Esophagus (tissue), 2 donors: Measurements from ENCODE around the gene SUPT5H. TPM values are rescaled to one million over a fixed set of nuclear protein-coding genes. Genes with fewer than 3 reads are reported as not detected.

ENCODE experiments used
- H3K27ac ChIP-seq, 2 donors: one replicate each; pipeline ENCODE4 v1.5.1; 2013; ENCODE audit warnings: low read depth in 2 of 2, mild to moderate bottlenecking in 2 of 2, inconsistent platforms in 1 of 2, low read length in 1 of 2, moderate library complexity in 1 of 2
- H3K27me3 ChIP-seq, 2 donors: one replicate each; pipeline ENCODE4 v1.6.1; 2013; ENCODE audit warnings: low read length in 2 of 2, control low read depth in 1 of 2, mild to moderate bottlenecking in 1 of 2; ENCODE audit not compliant: insufficient read depth in 2 of 2, control insufficient read depth in 1 of 2
- H3K36me3 ChIP-seq, 2 donors: one replicate each; pipeline ENCODE4 v1.6.1; 2013; ENCODE audit warnings: low read length in 1 of 2; ENCODE audit not compliant: control insufficient read depth in 2 of 2, insufficient read depth in 2 of 2
- H3K4me1 ChIP-seq, 2 donors: one replicate each; pipeline ENCODE4 v1.6.1; 2013; ENCODE audit warnings: low read length in 1 of 2; ENCODE audit not compliant: control insufficient read depth in 2 of 2, insufficient read depth in 2 of 2
- H3K4me3 ChIP-seq, 2 donors: one replicate each; pipeline ENCODE4 v1.5.1; 2013; ENCODE audit warnings: low read length in 2 of 2, mild to moderate bottlenecking in 2 of 2, low read depth in 1 of 2, moderate library complexity in 1 of 2
- H3K9me3 ChIP-seq, 2 donors: one replicate each; pipeline ENCODE4 v1.6.1; 2013; ENCODE audit warnings: mild to moderate bottlenecking in 2 of 2, low read depth in 1 of 2, low read length in 1 of 2, moderate library complexity in 1 of 2; ENCODE audit not compliant: control insufficient read depth in 2 of 2, insufficient read depth in 1 of 2
- WGBS, 2 donors: extraction: QIAGEN DNeasy Blood & Tissue Kit; methylation state at CpG; one replicate each; pipeline ENCODE4 v1.1.7; 2013; 5-methylcytosine and 5-hydroxymethylcytosine counted together
- polyA plus RNA-seq, 2 donors: library from polyadenylated mRNA; stranded (reverse); fragments of 200-250 nt; gene quantifications; one replicate each; pipeline ENCODE4 v1.2.3, GENCODE V29; 2013
- donor health status: healthy with polysubstance abuse.
- donor health status: Bipolar disorder and iron deficiency.

Gene SUPT5H
- polyA plus RNA-seq, 2 donors = 51.5 to 90.2 TPM

- WGBS, 2 donors = 1 to 5% methylated on average over 43 of the region's 43 CpGs
- Histone ChIP-seq H3K4me1 (peaks cover 2 to 17% of the 10 kb centered on the region in 2 donors), H3K4me3 (peak overlapping the region; percentile 43 to 47)
Observed at GRCh38 chr19:39403331-39404312, 41.8 kb upstream of the SUPT5H start.

DNA sequence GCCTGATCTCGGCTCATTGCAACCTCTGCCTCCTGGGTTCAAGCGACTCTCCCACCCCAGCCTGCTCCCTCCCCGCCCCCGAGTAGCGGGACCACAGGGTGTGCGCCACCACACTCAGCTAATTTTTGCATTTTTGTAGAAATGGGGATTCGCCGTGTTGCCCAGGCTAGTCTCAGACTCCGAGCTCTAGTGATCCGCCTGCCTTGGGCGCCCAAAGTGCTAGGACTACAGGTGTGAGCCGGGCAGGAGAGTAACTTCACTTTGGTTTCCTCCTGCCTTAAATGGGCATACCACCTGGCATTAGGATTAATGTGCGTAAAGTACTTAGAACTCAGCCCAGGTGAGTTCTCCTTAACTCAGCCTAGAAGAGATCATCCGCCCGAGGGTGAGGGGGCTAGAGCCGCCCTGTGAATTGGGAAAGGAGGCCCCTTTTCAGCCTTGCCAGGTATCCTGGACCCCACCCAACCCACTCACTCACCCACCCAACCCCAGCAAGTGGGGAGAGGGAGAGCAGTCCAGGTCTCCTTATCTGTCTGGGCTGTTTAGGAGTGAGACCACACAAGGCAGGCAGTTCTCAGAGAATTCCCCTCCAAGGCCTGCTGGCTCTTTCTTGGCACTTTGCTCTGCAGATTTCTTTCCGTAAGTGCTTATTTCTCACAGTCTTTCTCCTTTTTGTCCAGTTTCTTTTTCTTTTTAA, 40.0 kb upstream of the SUPT5H start:
- peak overlapping the region; percentile 99 to 100 for H3K27ac ChIP-seq
- H3K4me1 ChIP-seq = peaks cover 0 to 13% of the 10 kb centered on the region in 2 donors
- WGBS, 2 donors = 82 to 88% methylated on average over 17 of the region's 17 CpGs
- no peaks in the 10 kb centered on the region for H3K9me3 ChIP-seq
- H3K27me3 ChIP-seq = no peaks in the 10 kb centered on the region
- H3K36me3 ChIP-seq = peaks cover 7 to 11% of the 10 kb centered on the region in 2 donors
- H3K4me3 ChIP-seq = peak overlapping the region; percentile 15 to 94

More at GRCh38 chr19:39403331-39404312, 41.8 kb upstream of the SUPT5H start:
- Histone ChIP-seq H3K36me3 (peaks cover 7 to 14% of the 10 kb centered on the region in 2 donors), H3K27ac (peak overlapping the region; percentile 97 to 100), H3K9me3 (no peaks in the 10 kb centered on the region), H3K27me3 (no peaks in the 10 kb centered on the region)

- 9 to 10% methylated on average over 22 of the region's 22 CpGs for WGBS, 2 donors
- no peaks in the 10 kb centered on the region for H3K27me3 ChIP-seq
- H3K4me3 ChIP-seq = peak overlapping the region; percentile 52 to 94
- H3K4me1 ChIP-seq = peaks cover 0 to 17% of the 10 kb centered on the region in 2 donors
- H3K36me3 ChIP-seq = peaks cover 7 to 11% of the 10 kb centered on the region in 2 donors
- no peaks in the 10 kb centered on the region for H3K9me3 ChIP-seq
- peak overlapping the region; percentile 99 to 100 for H3K27ac ChIP-seq
Observed at GRCh38 chr19:39405958-39406655, 39.3 kb upstream of the SUPT5H start.

- Histone ChIP-seq H3K27me3 (no peaks in the 10 kb centered on the region), H3K9me3 (no peaks in the 10 kb centered on the region), H3K4me3 (peak within 1 kb of the TSS; percentile 94), H3K4me1 (peaks cover 0 to 14% of the 10 kb centered on the region in 2 donors), H3K27ac (peak within 1 kb of the TSS; percentile 99 to 100), H3K36me3 (peaks cover 7 to 11% of the 10 kb centered on the region in 2 donors)
- 0 to 1% methylated on average over 52 to 56 of the region's 56 CpGs for WGBS, 2 donors
Observed at GRCh38 chr19:39406656-39407409, 38.5 kb upstream of the SUPT5H start, which contains the start of gene ZFP36. ZFP36 (plus strand) TSS chr19:39406847; CDS start chr19:39406905, 58 bp downstream.

DNA sequence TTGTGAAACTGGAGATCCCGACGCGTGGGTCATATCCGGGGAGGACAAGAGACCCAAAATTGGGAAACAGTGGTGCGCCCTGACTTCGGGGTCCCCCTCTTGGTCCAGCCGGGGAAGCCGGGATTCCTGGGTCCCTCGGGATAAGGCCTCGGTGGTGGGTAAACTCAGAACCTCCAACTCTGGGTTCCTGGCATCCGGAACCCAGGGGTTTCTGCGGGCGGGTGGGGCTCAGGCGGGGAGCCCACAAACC, 38.0 kb upstream of the SUPT5H start:
- peaks cover 7 to 11% of the 10 kb centered on the region in 2 donors for H3K36me3 ChIP-seq
- 0% methylated on average over 14 of the region's 14 CpGs for WGBS, 2 donors
- H3K4me1 ChIP-seq = peaks cover 0 to 9% of the 10 kb centered on the region in 2 donors
- H3K27me3 ChIP-seq = no peaks in the 10 kb centered on the region
- peak overlapping the region; percentile 94 for H3K4me3 ChIP-seq
- peak overlapping the region; percentile 99 to 100 for H3K27ac ChIP-seq
- no peaks in the 10 kb centered on the region for H3K9me3 ChIP-seq

GRCh38 chr19:39407660-39408391, 37.6 kb upstream of the SUPT5H start:
- Histone ChIP-seq H3K4me1 (peaks cover 0 to 7% of the 10 kb centered on the region in 2 donors), H3K27ac (peak overlapping the region; percentile 99 to 100)
- WGBS, 2 donors = 3 to 6% methylated on average over 40 of the region's 40 CpGs

GRCh38 chr19:39408392-39409207, 36.8 kb upstream of the SUPT5H start:
- Histone ChIP-seq H3K4me3 (peak overlapping the region; percentile 94), H3K9me3 (no peaks in the 10 kb centered on the region), H3K27ac (peak overlapping the region; percentile 99 to 100), H3K36me3 (peaks cover 7 to 11% of the 10 kb centered on the region in 2 donors), H3K4me1 (peaks cover 0 to 7% of the 10 kb centered on the region in 2 donors), H3K27me3 (no peaks in the 10 kb centered on the region)
- WGBS, 2 donors = 9 to 24% methylated on average over 20 of the region's 20 CpGs

More at GRCh38 chr19:39407660-39408391, 37.6 kb upstream of the SUPT5H start:
- H3K9me3 ChIP-seq = no peaks in the 10 kb centered on the region
- peak overlapping the region; percentile 94 for H3K4me3 ChIP-seq
- no peaks in the 10 kb centered on the region for H3K27me3 ChIP-seq
- H3K36me3 ChIP-seq = peaks cover 7 to 11% of the 10 kb centered on the region in 2 donors
